A549 (cell line): ENCODE results near the gene PPIF. TPM values are rescaled to one million over a fixed set of nuclear protein-coding genes. Genes with fewer than 3 reads are reported as not detected.

Source experiments
- ATAC-seq, 2 experiments: fragments of 200-7000 bp in 1 of 2; fragments of >200 bp in 1 of 2; cut with Nextera tagmentation in 1 of 2; cut with Tn5 transposase in 1 of 2; 3 replicates each; pipeline versions ENCODE4 v1.8.0 to v1.9.1; 2018 to 2020; ENCODE audit warnings: mild to moderate bottlenecking in 1 of 2, moderate library complexity in 1 of 2
- CTCF ChIA-PET: fragments of 300-600 bp; sonication (Branson Sonifier 250); formaldehyde crosslinking; extraction: SDS; loops from one replicate; lab custom pipeline; 2021; ENCODE audit warnings: antibody characterized with exemption, inconsistent platforms; lab: Yijun Ruan, JAX
- POLR2A ChIA-PET: fragments of 350-600 bp; formaldehyde crosslinking; extraction: SDS; loops from one replicate; lab custom pipeline; 2021; ENCODE audit warnings: antibody characterized with exemption, inconsistent platforms; lab: Yijun Ruan, JAX
- DNase-seq, 2 experiments: peaks; one replicate each; pipeline versions ENCODE4 v3.0.0 to v3.0.0-alpha.2; 2011 to 2016; ENCODE audit warnings: low read depth in 1 of 2, low spot score in 1 of 2
- FAIRE-seq: peaks from 2 replicates; lab custom pipeline; 2011; peaks lifted over from hg19 to GRCh38; lab: Jason Lieb, UNC
- H3K27ac ChIP-seq, 2 experiments: fragments of >200 bp; sonication (Bioruptor Twin); formaldehyde crosslinking; 3 replicates each; pipeline ENCODE4 v1.5.1; 2016 to 2017
- H3K4me1 ChIP-seq: fragments of >200 bp; sonication (Bioruptor Twin); formaldehyde crosslinking; 3 replicates; pipeline ENCODE4 v1.6.1; 2016
- H3K4me2 ChIP-seq: fragments of >200 bp; sonication (Bioruptor Twin); formaldehyde crosslinking; 3 replicates; pipeline ENCODE4 v1.6.1; 2016
- H3K4me3 ChIP-seq: fragments of >200 bp; sonication (Bioruptor Twin); formaldehyde crosslinking; 3 replicates; pipeline ENCODE4 v1.5.1; 2016
- H3K9me3 ChIP-seq: fragments of >200 bp; sonication (Bioruptor Twin); formaldehyde crosslinking; 3 replicates; pipeline ENCODE4 v1.6.1; 2016
- CHD2 ChIP-seq: fragments of 150-350 bp; IDR thresholded peaks from 2 replicates; pipeline ENCODE4 v1.6.1; 2014; ENCODE audit warnings: low read length; ENCODE audit not compliant: partially characterized antibody
- CTCF ChIP-seq: fragments of >200 bp; sonication (Bioruptor Twin); formaldehyde crosslinking; IDR thresholded peaks from 3 replicates; pipeline ENCODE4 v1.5.1; 2016
- E2F6 ChIP-seq: IDR thresholded peaks from 2 replicates; pipeline ENCODE4 v1.6.1; 2012; ENCODE audit warnings: low read depth, borderline replicate concordance
- EHMT2 ChIP-seq: fragments of 200-600 bp; sonication (generic); IDR thresholded peaks from 2 replicates; pipeline ENCODE4 v1.6.1; 2016; ENCODE audit warnings: antibody characterized with exemption, low read depth, mild to moderate bottlenecking, moderate library complexity
- ELK1 ChIP-seq: fragments of 150-350 bp; IDR thresholded peaks from 2 replicates; pipeline ENCODE4 v1.6.1; 2014; ENCODE audit warnings: low read depth, mild to moderate bottlenecking, low read length
- EP300 ChIP-seq, 2 experiments: fragments of >200 bp; sonication (Bioruptor Twin); formaldehyde crosslinking; IDR thresholded peaks; 2 replicates in 1 of 2; 3 replicates in 1 of 2; pipeline ENCODE4 v1.6.1; 2016 to 2017
- ESRRA ChIP-seq: fragments of 150-350 bp; IDR thresholded peaks from 2 replicates; pipeline ENCODE4 v1.6.1; 2014; ENCODE audit warnings: mild to moderate bottlenecking, low read length, borderline replicate concordance
- FOSL2 ChIP-seq, 2 experiments: fragments of 450-650 bp in 1 of 2; fragments of >200 bp in 1 of 2; sonication (Bioruptor Twin) in 1 of 2; formaldehyde crosslinking; IDR thresholded peaks; 2 replicates each; pipeline versions ENCODE4 v1.5.0 to v1.6.1; 2016 to 2020; ENCODE audit warnings: mild to moderate bottlenecking in 1 of 2, moderate library complexity in 1 of 2
- HDAC2 ChIP-seq: fragments of 200-600 bp; sonication (generic); IDR thresholded peaks from 2 replicates; pipeline ENCODE4 v1.6.1; 2016
- HES2 ChIP-seq: fragments of >200 bp; sonication (Bioruptor Twin); formaldehyde crosslinking; IDR thresholded peaks from 2 replicates; pipeline ENCODE4 v1.6.1; 2016
- HOXA7 ChIP-seq: fragments of 250-450 bp; sonication (Bioruptor Pico); IDR thresholded peaks from 2 replicates; pipeline ENCODE4 v1.5.0; 2020; ENCODE audit warnings: mild to moderate bottlenecking, moderate library complexity
- JUN ChIP-seq, 2 experiments: fragments of >200 bp; sonication (Bioruptor Twin); formaldehyde crosslinking; IDR thresholded peaks; 2 replicates in 1 of 2; 3 replicates in 1 of 2; pipeline ENCODE4 v1.6.1; 2016 to 2017
- JUNB ChIP-seq: fragments of >200 bp; sonication (Bioruptor Twin); formaldehyde crosslinking; IDR thresholded peaks from 2 replicates; pipeline ENCODE4 v1.6.1; 2016
- KDM5A ChIP-seq: fragments of 200-600 bp; sonication (generic); IDR thresholded peaks from 2 replicates; pipeline ENCODE4 v1.6.1; 2016; ENCODE audit warnings: antibody characterized with exemption, mild to moderate bottlenecking
- MAFK ChIP-seq: fragments of 450-650 bp; IDR thresholded peaks from 2 replicates; pipeline ENCODE4 v1.6.1; 2014; ENCODE audit not compliant: partially characterized antibody
- MAX ChIP-seq: IDR thresholded peaks from 2 replicates; pipeline ENCODE4 v1.6.1; 2012
- NPAS2 ChIP-seq: fragments of 250-450 bp; sonication (Bioruptor Pico); IDR thresholded peaks from 2 replicates; pipeline ENCODE4 v1.8.0; 2022; ENCODE audit warnings: mild to moderate bottlenecking, moderate library complexity, borderline replicate concordance
- NR3C1 ChIP-seq: fragments of >200 bp; sonication (Bioruptor Twin); formaldehyde crosslinking; IDR thresholded peaks from 3 replicates; pipeline ENCODE4 v1.6.1; 2017
- POLR2A ChIP-seq: IDR thresholded peaks from 2 replicates; pipeline ENCODE4 v1.6.1; 2012; ENCODE audit warnings: mild to moderate bottlenecking, low read length
- RAD21 ChIP-seq, 2 experiments: fragments of >200 bp in 1 of 2; sonication (Bioruptor Twin) in 1 of 2; formaldehyde crosslinking in 1 of 2; IDR thresholded peaks in 1 of 2; conservative IDR thresholded peaks in 1 of 2; 2 replicates in 1 of 2; 3 replicates in 1 of 2; pipeline ENCODE4 v1.6.1; 2012 to 2018; ENCODE audit warnings: inconsistent platforms in 1 of 2
- RFX5 ChIP-seq: fragments of 450-650 bp; IDR thresholded peaks from 2 replicates; pipeline ENCODE4 v1.7.1; 2014; ENCODE audit warnings: antibody characterized with exemption, mild to moderate bottlenecking, moderate library complexity
- SREBF2 ChIP-seq: fragments of 450-650 bp; IDR thresholded peaks from 2 replicates; pipeline ENCODE4 v1.6.1; 2014; ENCODE audit warnings: mild to moderate bottlenecking, moderate library complexity
- USF2 ChIP-seq: fragments of 450-650 bp; IDR thresholded peaks from 2 replicates; pipeline ENCODE4 v1.6.1; 2014; ENCODE audit warnings: antibody characterized with exemption
- ZFP36 ChIP-seq: fragments of 450-650 bp; IDR thresholded peaks from 2 replicates; pipeline ENCODE4 v1.6.1; 2014; ENCODE audit warnings: borderline replicate concordance; ENCODE audit not compliant: partially characterized antibody
- ZNF302 ChIP-seq: fragments of 250-450 bp; sonication (Bioruptor Pico); IDR thresholded peaks from 2 replicates; pipeline ENCODE4 v1.9.0; 2021; ENCODE audit warnings: inconsistent platforms, mild to moderate bottlenecking, moderate library complexity
- WGBS: methylation state at CpG from one replicate; pipeline ENCODE4 v1.1.6; 2017; ENCODE audit errors: missing lambda C conversion rate; 5-methylcytosine and 5-hydroxymethylcytosine counted together
- polyA plus RNA-seq, 4 experiments: library from polyadenylated mRNA; depleted of rRNA in 3 of 4; stranded (reverse); fragments of >200 nt; fragmentation: RNase III in 1 of 4; extraction: RNeasy Plus Mini Kit Qiagen cat#74134 plus additional on column Dnase treatment in 1 of 4; gene quantifications; 2 replicates in 3 of 4; 3 replicates in 1 of 4; pipeline ENCODE4 v1.2.3, GENCODE V29; 2011 to 2017

Gene PPIF
- polyA plus RNA-seq, 2 of the 4 experiments (the other 2 are of a cell fraction): 44.8 to 75.0 TPM

GRCh38 chr10:79328737-79329504 is 18.3 kb upstream of the PPIF start:
- ChIA-PET POLR2A (interaction anchor here (1.2 kb wide), 1 partner anchor 19 kb away, joined by 3 read pairs; no protein-coding TSS in a partner anchor), CTCF (no interaction called here)
- 75% methylated on average over 12 of the region's 14 CpGs for WGBS
- Histone ChIP-seq H3K4me1 (peaks cover 17% of the 10 kb centered on the region), H3K4me3 (no peak overlapping the region), H3K9me3 (0 out of 3 replicates have a peak, but pooled peaks cover 2% of the 10 kb centered on the region), H3K27ac (peak overlapping the region; percentile 40 to 59; a peak in 4 of 6 replicates), H3K4me2 (no peak overlapping the region)
- no peak for TF ChIP-seq E2F6
- TF ChIP-seq FOSL2 (IDR thresholded peaks at IDR 0.05): no peak
- TF ChIP-seq FOSL2 (CRISPR knock-in tag; IDR thresholded peaks at IDR 0.05): peak; percentile 45
- peak; percentile 38; the same call in 1 of the 2 replicates for TF ChIP-seq MAX
- no peak for TF ChIP-seq ZFP36
- no peak for TF ChIP-seq RAD21 (conservative IDR thresholded peaks at IDR 0.05 in 1 of 2, IDR thresholded peaks at IDR 0.05 in 1 of 2)
- TF ChIP-seq JUNB: peak; percentile 18; the same call in 1 of the 2 replicates
- TF ChIP-seq SREBF2: no peak
- no peak for FAIRE-seq
- peak; percentile 41 to 43 for DNase-seq
- peak; percentile 48 to 54; a peak in 4 of 6 replicates for ATAC-seq

- no peak for TF ChIP-seq EHMT2
- no peak for TF ChIP-seq CHD2
- TF ChIP-seq JUN (IDR thresholded peaks at IDR 0.05): no peak
- no peak for TF ChIP-seq POLR2A
- no peak for TF ChIP-seq E2F6
- TF ChIP-seq HDAC2: no peak
- TF ChIP-seq RFX5: no peak
- no peak overlapping the region for H3K4me3 ChIP-seq
- no peak for ATAC-seq
- FAIRE-seq: no peak
- H3K4me1 ChIP-seq: peaks cover 17% of the 10 kb centered on the region
- H3K27ac ChIP-seq: peak overlapping the region in 1 of 2 experiments; percentile 59; a peak in 3 of 6 replicates
- 0 out of 3 replicates have a peak, but pooled peaks cover 2% of the 10 kb centered on the region for H3K9me3 ChIP-seq
- CTCF ChIA-PET: no interaction called here
- no peak overlapping the region for H3K4me2 ChIP-seq
- WGBS: 86% methylated on average over 9 of the region's 9 CpGs
- POLR2A ChIA-PET: interaction anchor here (1.2 kb wide), 1 partner anchor 19 kb away, joined by 3 read pairs; no protein-coding TSS in a partner anchor
- no peak for DNase-seq
These were observed 17.7 kb upstream of the PPIF start for GRCh38 chr10:79329529-79329928.

GRCh38 chr10:79331226-79331625 is 16.0 kb upstream of the PPIF start:
- Histone ChIP-seq H3K27ac (peak overlapping the region in 1 of 2 experiments; percentile 35; a peak in 1 of 6 replicates), H3K4me3 (no peak overlapping the region), H3K4me1 (peaks cover 17% of the 10 kb centered on the region), H3K9me3 (0 out of 3 replicates have a peak, but pooled peaks cover 2% of the 10 kb centered on the region), H3K4me2 (peak overlapping the region; percentile 28; the same call in 1 of the 3 replicates)
- 75% methylated on average over 5 of the region's 5 CpGs for WGBS
- ChIA-PET POLR2A (no interaction called here), CTCF (interaction anchor here (0.6 to 6.2 kb wide), 4 partner anchors 14 to 34 kb away, joined by 3 to 37 read pairs (median 4); partner anchors contain the start of gene PPIF)
- no peak for DNase-seq
- no peak for FAIRE-seq
- ATAC-seq: peak; percentile 2 to 20; a peak in 3 of 6 replicates
- no peak for TF ChIP-seq E2F6
- no peak for TF ChIP-seq HES2
- no peak for TF ChIP-seq SREBF2
- no peak for TF ChIP-seq USF2
- TF ChIP-seq MAFK: no peak
- TF ChIP-seq ELK1: no peak
- TF ChIP-seq JUNB: no peak
- no peak for TF ChIP-seq NPAS2 (CRISPR knock-in tag)
- no peak for TF ChIP-seq ZFP36
- no peak for TF ChIP-seq EHMT2
- no peak for TF ChIP-seq EP300 (IDR thresholded peaks at IDR 0.05)
- TF ChIP-seq NR3C1: no peak
- no peak for TF ChIP-seq CTCF
- TF ChIP-seq HOXA7 (CRISPR knock-in tag): no peak
- TF ChIP-seq KDM5A: no peak
- no peak for TF ChIP-seq ESRRA
- no peak for TF ChIP-seq ZNF302 (CRISPR knock-in tag)
